Activated T-helper 2 cell treated with anti-CD3 and anti-CD28 coated beads, Interferon-gamma antibody, Interleukin-2, Interleukin-4, amounts not matched to agents 10 μg/mL and 5 μg/mL and 100 μg/mL, durations not matched to agents 14 hours and 24 hours and 36 hours (primary cell): ENCODE measurements around the gene ARHGAP27. TPM values are rescaled to one million over a fixed set of nuclear protein-coding genes. Genes with fewer than 3 reads are reported as not detected.
A peak's percentile ranks its signal among the peaks of the same experiment; 100 is the strongest.

Experiments
- DNase-seq: peaks from one replicate; pipeline ENCODE4 v3.0.0; 2021; ENCODE audit warnings: low spot score
- H3K27ac Mint-ChIP-seq: one replicate; pipeline ENCODE4 v1.8.0; 2021; ENCODE audit warnings: mixed read lengths
- H3K27me3 Mint-ChIP-seq: one replicate; pipeline ENCODE4 v1.8.0; 2021; ENCODE audit warnings: low read depth, mixed read lengths
- H3K36me3 Mint-ChIP-seq: one replicate; pipeline ENCODE4 v1.8.0; 2021; ENCODE audit warnings: low read depth, mixed read lengths
- H3K4me1 Mint-ChIP-seq: one replicate; pipeline ENCODE4 v1.8.0; 2021; ENCODE audit warnings: low read depth, mixed read lengths
- H3K4me3 Mint-ChIP-seq: one replicate; pipeline ENCODE4 v1.8.0; 2021; ENCODE audit warnings: low read depth, mild to moderate bottlenecking, moderate library complexity, mixed read lengths
- H3K9me3 Mint-ChIP-seq: one replicate; pipeline ENCODE4 v1.8.0; 2021; ENCODE audit warnings: mixed read lengths
- intact Hi-C: fragments of 100-400 bp; cut with micrococcal nuclease; formaldehyde crosslinking; loops from one replicate; pipeline ENCODE4 v1.15.1; 2023
- total RNA-seq: library from RNA; stranded (reverse); gene quantifications from 2 replicates; pipeline ENCODE4 v1.2.3, GENCODE V29; 2022

ARHGAP27 gene
- total RNA-seq, 1 donor from 2014 or later, result 58.0 TPM

- DNase-seq, result no peak
- intact Hi-C loops, result no loop called here
- H3K36me3 Mint-ChIP-seq, result no peaks in the 10 kb centered on the region
- H3K9me3 Mint-ChIP-seq, result no peaks in the 10 kb centered on the region
- H3K27me3 Mint-ChIP-seq, result peaks cover 3% of the 10 kb centered on the region
- peaks cover 10% of the 10 kb centered on the region for H3K4me1 Mint-ChIP-seq
- H3K27ac Mint-ChIP-seq, result no peak overlapping the region
- no peak overlapping the region for H3K4me3 Mint-ChIP-seq
Measured at GRCh38 chr17:45423975-45424335, 8.7 kb downstream of the ARHGAP27 start.

- Mint-ChIP-seq H3K9me3 (no peaks in the 10 kb centered on the region), H3K4me3 (no peak overlapping the region), H3K4me1 (peaks cover 7% of the 10 kb centered on the region), H3K27ac (no peak overlapping the region), H3K36me3 (no peaks in the 10 kb centered on the region), H3K27me3 (peaks cover 3% of the 10 kb centered on the region)
- intact Hi-C loops, result no loop called here
- no peak for DNase-seq
Measured at GRCh38 chr17:45423304-45423974, 9.2 kb downstream of the ARHGAP27 start.

GRCh38 chr17:45414990-45415881 lies 17.4 kb downstream of the ARHGAP27 start:
- H3K4me1 Mint-ChIP-seq, result peaks cover 26% of the 10 kb centered on the region
- H3K27me3 Mint-ChIP-seq, result peaks cover 3% of the 10 kb centered on the region
- H3K9me3 Mint-ChIP-seq, result no peaks in the 10 kb centered on the region
- no peak overlapping the region for H3K4me3 Mint-ChIP-seq
- no peak overlapping the region for H3K27ac Mint-ChIP-seq
- DNase-seq, result no peak
- no peaks in the 10 kb centered on the region for H3K36me3 Mint-ChIP-seq
- intact Hi-C loops, result no loop called here

- peaks cover 7% of the 10 kb centered on the region for H3K36me3 Mint-ChIP-seq
- H3K27ac Mint-ChIP-seq, result no peak overlapping the region
- peaks cover 37% of the 10 kb centered on the region for H3K4me1 Mint-ChIP-seq
- DNase-seq, result no peak
- no peak overlapping the region for H3K4me3 Mint-ChIP-seq
- H3K9me3 Mint-ChIP-seq, result no peaks in the 10 kb centered on the region
- intact Hi-C loops, result no loop called here
- H3K27me3 Mint-ChIP-seq, result no peaks in the 10 kb centered on the region
Measured at GRCh38 chr17:45413498-45413923, 19.2 kb downstream of the ARHGAP27 start.

GRCh38 chr17:45411348-45412105 lies 21.1 kb downstream of the ARHGAP27 start:
- Mint-ChIP-seq H3K4me1 (peaks cover 49% of the 10 kb centered on the region), H3K36me3 (peaks cover 17% of the 10 kb centered on the region), H3K27me3 (no peaks in the 10 kb centered on the region), H3K4me3 (peak overlapping the region; percentile 98), H3K27ac (peak overlapping the region; percentile 96), H3K9me3 (no peaks in the 10 kb centered on the region)
- no peak for DNase-seq
- intact Hi-C loops, result no loop called here

GRCh38 chr17:45410144-45411091 lies 22.3 kb downstream of the ARHGAP27 start:
- H3K9me3 Mint-ChIP-seq, result no peaks in the 10 kb centered on the region
- intact Hi-C loops, result no loop called here
- peak overlapping the region; percentile 98 for H3K4me3 Mint-ChIP-seq
- no peaks in the 10 kb centered on the region for H3K27me3 Mint-ChIP-seq
- peak overlapping the region; percentile 96 for H3K27ac Mint-ChIP-seq
- DNase-seq, result peak; percentile 43
- peaks cover 48% of the 10 kb centered on the region for H3K4me1 Mint-ChIP-seq
- peaks cover 22% of the 10 kb centered on the region for H3K36me3 Mint-ChIP-seq

- Mint-ChIP-seq H3K27me3 (no peaks in the 10 kb centered on the region), H3K4me3 (peak overlapping the region; percentile 98), H3K36me3 (peaks cover 26% of the 10 kb centered on the region), H3K4me1 (peaks cover 43% of the 10 kb centered on the region), H3K9me3 (no peaks in the 10 kb centered on the region), H3K27ac (peak overlapping the region; percentile 96)
- intact Hi-C loops, result no loop called here
- DNase-seq, result no peak
Measured at GRCh38 chr17:45409659-45410076, 23.0 kb downstream of the ARHGAP27 start.

- peak overlapping the region; percentile 98 for H3K4me3 Mint-ChIP-seq
- no peak for DNase-seq
- peak overlapping the region; percentile 71 for H3K27ac Mint-ChIP-seq
- H3K27me3 Mint-ChIP-seq, result no peaks in the 10 kb centered on the region
- intact Hi-C loops, result no loop called here
- H3K4me1 Mint-ChIP-seq, result peaks cover 43% of the 10 kb centered on the region
- H3K9me3 Mint-ChIP-seq, result no peaks in the 10 kb centered on the region
- peaks cover 33% of the 10 kb centered on the region for H3K36me3 Mint-ChIP-seq
Measured at GRCh38 chr17:45408611-45409421, 23.9 kb downstream of the ARHGAP27 start.

- H3K27me3 Mint-ChIP-seq, result no peaks in the 10 kb centered on the region
- peaks cover 52% of the 10 kb centered on the region for H3K36me3 Mint-ChIP-seq
- peaks cover 32% of the 10 kb centered on the region for H3K4me1 Mint-ChIP-seq
- no peak overlapping the region for H3K4me3 Mint-ChIP-seq
- no peak for DNase-seq
- H3K27ac Mint-ChIP-seq, result no peak overlapping the region
- intact Hi-C loops, result no loop called here
- no peaks in the 10 kb centered on the region for H3K9me3 Mint-ChIP-seq
Measured at GRCh38 chr17:45406107-45406506, 26.6 kb downstream of the ARHGAP27 start.

GRCh38 chr17:45405250-45406086 lies 27.2 kb downstream of the ARHGAP27 start:
- no peaks in the 10 kb centered on the region for H3K9me3 Mint-ChIP-seq
- peaks cover 25% of the 10 kb centered on the region for H3K4me1 Mint-ChIP-seq
- no peak for DNase-seq
- no peak overlapping the region for H3K4me3 Mint-ChIP-seq
- no peak overlapping the region for H3K27ac Mint-ChIP-seq
- H3K36me3 Mint-ChIP-seq, result peaks cover 56% of the 10 kb centered on the region
- H3K27me3 Mint-ChIP-seq, result no peaks in the 10 kb centered on the region
- intact Hi-C loops, result no loop called here

- H3K27me3 Mint-ChIP-seq, result no peaks in the 10 kb centered on the region
- intact Hi-C loops, result no loop called here
- DNase-seq, result no peak
- H3K9me3 Mint-ChIP-seq, result no peaks in the 10 kb centered on the region
- H3K4me3 Mint-ChIP-seq, result no peak overlapping the region
- no peak overlapping the region for H3K27ac Mint-ChIP-seq
- H3K4me1 Mint-ChIP-seq, result peaks cover 23% of the 10 kb centered on the region
- H3K36me3 Mint-ChIP-seq, result peaks cover 61% of the 10 kb centered on the region
Measured at GRCh38 chr17:45404870-45405249, 27.8 kb downstream of the ARHGAP27 start.
